Measurements from ENCODE around the gene RBMY1D.
"Not testable (repeated sequence)": the region's sequence is repeated elsewhere in the genome, so short reads cannot be mapped to it uniquely, and the experiment has no call there.

Gene RBMY1D

GRCh38 chrY:21894426-21894825 is at the start of gene RBMY1D:
RBMY1D (minus strand) TSS chrY:21894526; CDS start chrY:21892513, 2,013 bp downstream.
- DNase-seq (ENCODE audit: low read depth in 2 of 2): not testable (repeated sequence)

- not testable (repeated sequence) for DNase-seq (ENCODE audit: low read depth in 2 of 2)
Measured at GRCh38 chrY:21917932-21918331, 23.6 kb upstream of the RBMY1D start, which contains the start of gene RBMY1E. RBMY1E (minus strand) TSS chrY:21918032; CDS start chrY:21916054, 1,978 bp downstream.

GRCh38 chrY:21869407-21870076 is 24.8 kb downstream of the RBMY1D start:
- DNase-seq (ENCODE audit: low read depth in 2 of 2): not testable (repeated sequence)

- no peak for DNase-seq (ENCODE audit: low read depth in 2 of 2)
Measured at GRCh38 chrY:21845481-21845880, 48.8 kb downstream of the RBMY1D start.

GRCh38 chrY:21842090-21842489 is 52.2 kb downstream of the RBMY1D start:
- DNase-seq (ENCODE audit: low read depth in 2 of 2): no peak

GRCh38 chrY:21839489-21839888 is 54.8 kb downstream of the RBMY1D start:
- DNase-seq (ENCODE audit: low read depth in 2 of 2): no peak

GRCh38 chrY:21836343-21836742 is 58.0 kb downstream of the RBMY1D start:
- DNase-seq (ENCODE audit: low read depth in 2 of 2): no peak

- DNase-seq (ENCODE audit: low read depth in 2 of 2): no peak
Measured at GRCh38 chrY:21835052-21835451, 59.3 kb downstream of the RBMY1D start.

Data from fibroblast of skin of left biceps (primary cell).